Right lobe of liver (tissue), 4 donors: Measurements from ENCODE around the gene CCBE1.

Experiments
- POLR2A ChIP-seq: fragments of 450-650 bp; IDR thresholded peaks from one replicate; pipeline ENCODE4 v1.6.1; 2017; ENCODE audit warnings: antibody characterized with exemption, mild to moderate bottlenecking
- TF ChIP-seq, protein P1 (sequence below), 4 donors: fragments of 200-600 bp in 3 of 4; fragments of 450-650 bp in 1 of 4; IDR thresholded peaks; one replicate each; pipeline versions ENCODE4 v1.5.1 to v1.8.0; 2016 to 2022; ENCODE audit warnings: antibody characterized with exemption in 4 of 4, mild to moderate bottlenecking in 2 of 4
- donor health status: DM: no; HTN: no; CAD: no.
- donor health status: DM: no; HTN: no; CAD: no.
- donor health status: DM: no; HTN: yes; CAD: no.

DNA sequence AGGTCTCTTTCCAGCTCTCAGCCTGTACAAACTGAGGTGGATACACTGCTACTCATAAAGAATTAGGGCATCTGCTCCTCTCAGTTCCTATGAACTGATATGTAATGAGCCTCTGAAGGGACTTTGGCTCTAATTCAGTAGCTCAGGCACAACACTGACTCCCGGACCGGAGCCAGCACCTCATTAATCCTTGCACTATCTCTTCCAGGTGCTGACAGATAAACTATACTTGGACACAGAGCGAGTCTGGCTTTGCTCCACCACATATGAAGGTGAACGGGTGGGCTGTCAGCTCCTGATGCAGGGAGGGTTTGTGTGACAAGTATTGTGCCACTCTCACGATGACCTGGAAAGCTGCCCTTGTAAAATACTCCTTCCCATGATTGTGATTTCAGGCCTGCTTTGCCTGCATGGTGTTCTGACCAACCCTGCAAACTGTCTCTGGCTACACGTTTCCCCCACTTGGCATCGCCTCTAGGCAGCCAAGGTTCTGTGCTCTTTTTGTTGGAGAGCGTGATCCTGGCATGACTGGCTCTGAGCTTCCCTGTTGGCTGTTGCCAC lies 226.6 kb downstream of the CCBE1 start:
- TF ChIP-seq, protein P1, sequence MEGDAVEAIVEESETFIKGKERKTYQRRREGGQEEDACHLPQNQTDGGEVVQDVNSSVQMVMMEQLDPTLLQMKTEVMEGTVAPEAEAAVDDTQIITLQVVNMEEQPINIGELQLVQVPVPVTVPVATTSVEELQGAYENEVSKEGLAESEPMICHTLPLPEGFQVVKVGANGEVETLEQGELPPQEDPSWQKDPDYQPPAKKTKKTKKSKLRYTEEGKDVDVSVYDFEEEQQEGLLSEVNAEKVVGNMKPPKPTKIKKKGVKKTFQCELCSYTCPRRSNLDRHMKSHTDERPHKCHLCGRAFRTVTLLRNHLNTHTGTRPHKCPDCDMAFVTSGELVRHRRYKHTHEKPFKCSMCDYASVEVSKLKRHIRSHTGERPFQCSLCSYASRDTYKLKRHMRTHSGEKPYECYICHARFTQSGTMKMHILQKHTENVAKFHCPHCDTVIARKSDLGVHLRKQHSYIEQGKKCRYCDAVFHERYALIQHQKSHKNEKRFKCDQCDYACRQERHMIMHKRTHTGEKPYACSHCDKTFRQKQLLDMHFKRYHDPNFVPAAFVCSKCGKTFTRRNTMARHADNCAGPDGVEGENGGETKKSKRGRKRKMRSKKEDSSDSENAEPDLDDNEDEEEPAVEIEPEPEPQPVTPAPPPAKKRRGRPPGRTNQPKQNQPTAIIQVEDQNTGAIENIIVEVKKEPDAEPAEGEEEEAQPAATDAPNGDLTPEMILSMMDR (IDR thresholded peaks at IDR 0.05), result no peak
- TF ChIP-seq POLR2A, result no peak
